A549 (cell line): ENCODE results near the gene ARHGAP35. TPM values are rescaled to one million over a fixed set of nuclear protein-coding genes. Genes with fewer than 3 reads are reported as not detected.

Experiments used
- ATAC-seq, 2 experiments: fragments of 200-7000 bp in 1 of 2; fragments of >200 bp in 1 of 2; cut with Nextera tagmentation in 1 of 2; cut with Tn5 transposase in 1 of 2; 3 replicates each; pipeline versions ENCODE4 v1.8.0 to v1.9.1; 2018 to 2020; ENCODE audit warnings: mild to moderate bottlenecking in 1 of 2, moderate library complexity in 1 of 2
- CTCF ChIA-PET: fragments of 300-600 bp; sonication (Branson Sonifier 250); formaldehyde crosslinking; extraction: SDS; loops from one replicate; lab custom pipeline; 2021; ENCODE audit warnings: antibody characterized with exemption, inconsistent platforms; lab: Yijun Ruan, JAX
- POLR2A ChIA-PET: fragments of 350-600 bp; formaldehyde crosslinking; extraction: SDS; loops from one replicate; lab custom pipeline; 2021; ENCODE audit warnings: antibody characterized with exemption, inconsistent platforms; lab: Yijun Ruan, JAX
- DNase-seq, 2 experiments: peaks; one replicate each; pipeline versions ENCODE4 v3.0.0 to v3.0.0-alpha.2; 2011 to 2016; ENCODE audit warnings: low read depth in 1 of 2, low spot score in 1 of 2
- FAIRE-seq: peaks from 2 replicates; lab custom pipeline; 2011; peaks lifted over from hg19 to GRCh38; lab: Jason Lieb, UNC
- H3K27ac ChIP-seq, 2 experiments: fragments of >200 bp; sonication (Bioruptor Twin); formaldehyde crosslinking; 3 replicates each; pipeline ENCODE4 v1.5.1; 2016 to 2017
- H3K4me1 ChIP-seq: fragments of >200 bp; sonication (Bioruptor Twin); formaldehyde crosslinking; 3 replicates; pipeline ENCODE4 v1.6.1; 2016
- H3K4me2 ChIP-seq: fragments of >200 bp; sonication (Bioruptor Twin); formaldehyde crosslinking; 3 replicates; pipeline ENCODE4 v1.6.1; 2016
- H3K4me3 ChIP-seq: fragments of >200 bp; sonication (Bioruptor Twin); formaldehyde crosslinking; 3 replicates; pipeline ENCODE4 v1.5.1; 2016
- H3K9me3 ChIP-seq: fragments of >200 bp; sonication (Bioruptor Twin); formaldehyde crosslinking; 3 replicates; pipeline ENCODE4 v1.6.1; 2016
- ATOH8 ChIP-seq: fragments of 250-450 bp; sonication (Bioruptor Pico); IDR thresholded peaks from 2 replicates; pipeline ENCODE4 v1.5.0; 2020; ENCODE audit warnings: low read depth, mild to moderate bottlenecking, moderate library complexity
- BCL3 ChIP-seq: fragments of >200 bp; sonication (Bioruptor Twin); formaldehyde crosslinking; IDR thresholded peaks from 3 replicates; pipeline ENCODE4 v1.6.1; 2016
- BHLHE40 ChIP-seq: IDR thresholded peaks from 2 replicates; pipeline ENCODE4 v1.6.1; 2012; ENCODE audit warnings: low read depth, low read length, inconsistent platforms
- CHD4 ChIP-seq: fragments of 200-600 bp; sonication (generic); IDR thresholded peaks from 2 replicates; pipeline ENCODE4 v1.6.1; 2016; ENCODE audit warnings: antibody characterized with exemption, mild to moderate bottlenecking, borderline replicate concordance
- CTCF ChIP-seq: fragments of >200 bp; sonication (Bioruptor Twin); formaldehyde crosslinking; IDR thresholded peaks from 3 replicates; pipeline ENCODE4 v1.5.1; 2016
- E2F6 ChIP-seq: IDR thresholded peaks from 2 replicates; pipeline ENCODE4 v1.6.1; 2012; ENCODE audit warnings: low read depth, borderline replicate concordance
- EHF ChIP-seq: fragments of 250-450 bp; sonication (Bioruptor Pico); IDR thresholded peaks from 2 replicates; pipeline ENCODE4 v1.5.0; 2020; ENCODE audit warnings: mild to moderate bottlenecking
- EHMT2 ChIP-seq: fragments of 200-600 bp; sonication (generic); IDR thresholded peaks from 2 replicates; pipeline ENCODE4 v1.6.1; 2016; ENCODE audit warnings: antibody characterized with exemption, low read depth, mild to moderate bottlenecking, moderate library complexity
- ELK1 ChIP-seq: fragments of 150-350 bp; IDR thresholded peaks from 2 replicates; pipeline ENCODE4 v1.6.1; 2014; ENCODE audit warnings: low read depth, mild to moderate bottlenecking, low read length
- EP300 ChIP-seq, 2 experiments: fragments of >200 bp; sonication (Bioruptor Twin); formaldehyde crosslinking; IDR thresholded peaks; 2 replicates in 1 of 2; 3 replicates in 1 of 2; pipeline ENCODE4 v1.6.1; 2016 to 2017
- FOSB ChIP-seq: fragments of 250-450 bp; sonication (Bioruptor Pico); IDR thresholded peaks from 2 replicates; pipeline ENCODE4 v1.5.0; 2020; ENCODE audit warnings: mild to moderate bottlenecking, moderate library complexity
- FOSL2 ChIP-seq, 2 experiments: fragments of 450-650 bp in 1 of 2; fragments of >200 bp in 1 of 2; sonication (Bioruptor Twin) in 1 of 2; formaldehyde crosslinking; IDR thresholded peaks; 2 replicates each; pipeline versions ENCODE4 v1.5.0 to v1.6.1; 2016 to 2020; ENCODE audit warnings: mild to moderate bottlenecking in 1 of 2, moderate library complexity in 1 of 2
- HEYL ChIP-seq: fragments of 250-450 bp; sonication (Bioruptor Pico); IDR thresholded peaks from 2 replicates; pipeline ENCODE4 v1.8.0; 2021; ENCODE audit warnings: mild to moderate bottlenecking, moderate library complexity
- JUN ChIP-seq, 2 experiments: fragments of >200 bp; sonication (Bioruptor Twin); formaldehyde crosslinking; IDR thresholded peaks; 2 replicates in 1 of 2; 3 replicates in 1 of 2; pipeline ENCODE4 v1.6.1; 2016 to 2017
- KDM5A ChIP-seq: fragments of 200-600 bp; sonication (generic); IDR thresholded peaks from 2 replicates; pipeline ENCODE4 v1.6.1; 2016; ENCODE audit warnings: antibody characterized with exemption, mild to moderate bottlenecking
- MAFK ChIP-seq: fragments of 450-650 bp; IDR thresholded peaks from 2 replicates; pipeline ENCODE4 v1.6.1; 2014; ENCODE audit not compliant: partially characterized antibody
- MAX ChIP-seq: IDR thresholded peaks from 2 replicates; pipeline ENCODE4 v1.6.1; 2012
- MAZ ChIP-seq: fragments of 150-350 bp; IDR thresholded peaks from 2 replicates; pipeline ENCODE4 v1.6.1; 2014; ENCODE audit warnings: antibody characterized with exemption, low read depth, low read length, borderline replicate concordance
- MYC ChIP-seq: IDR thresholded peaks from 2 replicates; pipeline ENCODE4 v1.6.1; 2012; ENCODE audit warnings: mild to moderate bottlenecking, inconsistent platforms, low read length, improper control_type of control experiment, borderline replicate concordance
- POLR2AphosphoS2 ChIP-seq: conservative IDR thresholded peaks from 2 replicates; pipeline ENCODE4 v1.6.1; 2012; ENCODE audit warnings: low read length, improper control_type of control experiment, inconsistent platforms
- SREBF2 ChIP-seq: fragments of 450-650 bp; IDR thresholded peaks from 2 replicates; pipeline ENCODE4 v1.6.1; 2014; ENCODE audit warnings: mild to moderate bottlenecking, moderate library complexity
- USF2 ChIP-seq: fragments of 450-650 bp; IDR thresholded peaks from 2 replicates; pipeline ENCODE4 v1.6.1; 2014; ENCODE audit warnings: antibody characterized with exemption
- ZFP36 ChIP-seq: fragments of 450-650 bp; IDR thresholded peaks from 2 replicates; pipeline ENCODE4 v1.6.1; 2014; ENCODE audit warnings: borderline replicate concordance; ENCODE audit not compliant: partially characterized antibody
- ZNF302 ChIP-seq: fragments of 250-450 bp; sonication (Bioruptor Pico); IDR thresholded peaks from 2 replicates; pipeline ENCODE4 v1.9.0; 2021; ENCODE audit warnings: inconsistent platforms, mild to moderate bottlenecking, moderate library complexity
- ZSCAN20 ChIP-seq: fragments of 250-450 bp; sonication (Bioruptor Pico); IDR thresholded peaks from 2 replicates; pipeline ENCODE4 v1.8.0; 2022; ENCODE audit warnings: mild to moderate bottlenecking, moderate library complexity
- WGBS: methylation state at CpG from one replicate; pipeline ENCODE4 v1.1.6; 2017; ENCODE audit errors: missing lambda C conversion rate; 5-methylcytosine and 5-hydroxymethylcytosine counted together
- polyA plus RNA-seq, 4 experiments: library from polyadenylated mRNA; depleted of rRNA in 3 of 4; stranded (reverse); fragments of >200 nt; fragmentation: RNase III in 1 of 4; extraction: RNeasy Plus Mini Kit Qiagen cat#74134 plus additional on column Dnase treatment in 1 of 4; gene quantifications; 2 replicates in 3 of 4; 3 replicates in 1 of 4; pipeline ENCODE4 v1.2.3, GENCODE V29; 2011 to 2017

Gene ARHGAP35
- polyA plus RNA-seq, 2 of the 4 experiments (the other 2 are of a cell fraction), result 33.3 to 48.5 TPM

GRCh38 chr19:46862974-46863632 lies 2.3 kb downstream of the ARHGAP35 start:
- CTCF ChIA-PET, result interaction anchor here (1.0 to 4.2 kb wide), 8 partner anchors 8 to 172 kb away, joined by 3 to 47 read pairs (median 10); no protein-coding TSS in a partner anchor

GRCh38 chr19:46863818-46864629 lies 3.2 kb downstream of the ARHGAP35 start:
- ChIA-PET CTCF (interaction anchor here (4.2 kb wide), 1 partner anchor 127 kb away, joined by 47 read pairs; no protein-coding TSS in a partner anchor), POLR2A (interaction anchor here (0.6 kb wide), 2 partner anchors 21 to 170 kb away, joined by 4 to 7 read pairs; no protein-coding TSS in a partner anchor)
- DNase-seq (no peak), ATAC-seq (no peak), FAIRE-seq (no peak)
- Histone ChIP-seq H3K9me3 (no peaks in the 10 kb centered on the region), H3K27ac (peak overlapping the region; percentile 38 to 99), H3K4me2 (peak overlapping the region; percentile 96), H3K4me3 (peak overlapping the region; percentile 94), H3K4me1 (peaks cover 75% of the 10 kb centered on the region)
- 29% methylated on average over 6 of the region's 6 CpGs for WGBS
- TF ChIP-seq E2F6 (no peak), MAX (no peak), USF2 (no peak), FOSL2 (IDR thresholded peaks at IDR 0.05) (no peak), FOSL2 (CRISPR knock-in tag; IDR thresholded peaks at IDR 0.05) (no peak), SREBF2 (no peak), BHLHE40 (no peak), ZSCAN20 (CRISPR knock-in tag) (no peak), JUN (IDR thresholded peaks at IDR 0.05) (no peak), MAZ (no peak), EHMT2 (no peak), KDM5A (no peak)

More at GRCh38 chr19:46862974-46863632, 2.3 kb downstream of the ARHGAP35 start:
- WGBS, result 69% methylated on average over 4 of the region's 4 CpGs
- H3K4me2 ChIP-seq, result peak overlapping the region; percentile 96
- POLR2A ChIA-PET, result interaction anchor here (0.6 to 1.2 kb wide), 3 partner anchors 21 to 171 kb away, joined by 3 to 7 read pairs (median 4); no protein-coding TSS in a partner anchor
- no peak for FAIRE-seq
- ATAC-seq, result no peak
- no peak for DNase-seq
- no peaks in the 10 kb centered on the region for H3K9me3 ChIP-seq
- peak overlapping the region; percentile 99 for H3K27ac ChIP-seq
- H3K4me3 ChIP-seq, result peak overlapping the region; percentile 94
- H3K4me1 ChIP-seq, result peaks cover 68% of the 10 kb centered on the region
- TF ChIP-seq ELK1, result no peak
- TF ChIP-seq ZFP36, result no peak
- no peak for TF ChIP-seq EP300 (IDR thresholded peaks at IDR 0.05)
- no peak for TF ChIP-seq ATOH8 (CRISPR knock-in tag)
- TF ChIP-seq FOSB (CRISPR knock-in tag), result no peak
- TF ChIP-seq MAFK, result no peak
- no peak for TF ChIP-seq CTCF
- TF ChIP-seq ZNF302 (CRISPR knock-in tag), result no peak
- no peak for TF ChIP-seq POLR2AphosphoS2
- no peak for TF ChIP-seq MAZ
- TF ChIP-seq CHD4, result no peak
- TF ChIP-seq BCL3, result no peak
- TF ChIP-seq EHF, result no peak
- no peak for TF ChIP-seq HEYL
- TF ChIP-seq MYC, result no peak
